NCI-H2171 (cell line): Measurements from ENCODE around the gene GRM1.
"Not testable (repeated sequence)": the region's sequence is repeated elsewhere in the genome, so short reads cannot be mapped to it uniquely, and the experiment has no call there.

ENCODE experiments used
- DNase-seq: peaks from one replicate; lab custom pipeline; 2025; lab: John Stamatoyannopoulos, UW

Gene GRM1

GRCh38 chr6:146194434-146194833 is 165.6 kb downstream of the GRM1 start:
- no peak for DNase-seq

- peak; percentile 14 for DNase-seq
Observed at GRCh38 chr6:146200176-146200575, 171.3 kb downstream of the GRM1 start.

- DNase-seq: no peak
Observed at GRCh38 chr6:146202570-146202969, 173.7 kb downstream of the GRM1 start.

- DNase-seq: no peak
Observed at GRCh38 chr6:146209942-146210341, 181.1 kb downstream of the GRM1 start.

GRCh38 chr6:146210406-146211083 is 181.7 kb downstream of the GRM1 start:
- no peak for DNase-seq

GRCh38 chr6:146211646-146212045 is 182.8 kb downstream of the GRM1 start:
- DNase-seq: no peak

- no peak for DNase-seq
Observed at GRCh38 chr6:146212781-146213180, 183.9 kb downstream of the GRM1 start.

- DNase-seq: no peak
Observed at GRCh38 chr6:146219101-146219500, 190.2 kb downstream of the GRM1 start.

- no peak for DNase-seq
Observed at GRCh38 chr6:146224449-146224848, 195.6 kb downstream of the GRM1 start.

- no peak for DNase-seq
Observed at GRCh38 chr6:146224988-146225387, 196.1 kb downstream of the GRM1 start.

GRCh38 chr6:146240322-146240721 is 211.5 kb downstream of the GRM1 start:
- DNase-seq: no peak

GRCh38 chr6:146240807-146241206 is 211.9 kb downstream of the GRM1 start:
- DNase-seq: no peak

- not testable (repeated sequence) for DNase-seq
Observed at GRCh38 chr6:146243646-146244045, 214.8 kb downstream of the GRM1 start.

- no peak for DNase-seq
Observed at GRCh38 chr6:146244630-146245143, 215.8 kb downstream of the GRM1 start.

GRCh38 chr6:146246028-146246427 is 217.2 kb downstream of the GRM1 start:
- DNase-seq: no peak

GRCh38 chr6:146253691-146254090 is 224.8 kb downstream of the GRM1 start:
- DNase-seq: no peak

GRCh38 chr6:146258206-146258605 is 229.3 kb downstream of the GRM1 start:
- DNase-seq: no peak

- DNase-seq: no peak
Observed at GRCh38 chr6:146260886-146261285, 232.0 kb downstream of the GRM1 start.

GRCh38 chr6:146265056-146265455 is 236.2 kb downstream of the GRM1 start:
- DNase-seq: no peak

- DNase-seq: no peak
Observed at GRCh38 chr6:146267447-146267846, 238.6 kb downstream of the GRM1 start.

GRCh38 chr6:146267946-146268345 is 239.1 kb downstream of the GRM1 start:
- DNase-seq: no peak

GRCh38 chr6:146269482-146269881 is 240.6 kb downstream of the GRM1 start:
- no peak for DNase-seq

- not testable (repeated sequence) for DNase-seq
Observed at GRCh38 chr6:146271163-146271562, 242.3 kb downstream of the GRM1 start.

- no peak for DNase-seq
Observed at GRCh38 chr6:146273490-146273889, 244.6 kb downstream of the GRM1 start.
